Left kidney (tissue), 8 donors: Measurements from ENCODE around the gene ACRV1. TPM values are rescaled to one million over a fixed set of nuclear protein-coding genes. Genes with fewer than 3 reads are reported as not detected.
"Not testable (repeated sequence)": the region's sequence is repeated elsewhere in the genome, so short reads cannot be mapped to it uniquely, and the experiment has no call there.

Experiments used
- DNase-seq: peaks from one replicate; pipeline ENCODE4 v3.0.0-alpha.2; 2013
- long read RNA-seq, 8 donors: transcript quantifications; one replicate each; lab custom pipeline, GENCODE V29; 2026
- polyA plus RNA-seq: library from polyadenylated mRNA; unstranded; fragments of 120-200 nt; gene quantifications from one replicate; pipeline ENCODE4 v1.2.1, GENCODE V29; 2013; ENCODE audit not compliant: insufficient read length

ACRV1 gene
- polyA plus RNA-seq, result 1.4 TPM
- long read RNA-seq, donor 1, result 0 reads
- long read RNA-seq, donor 2, result 0 reads
- long read RNA-seq, donor 3, result 0 reads
- long read RNA-seq, donor 4, result 0 reads
- long read RNA-seq, donor 5, partial matches to known transcripts, result 7 of 7 reads
- long read RNA-seq, donor 5, other reads (novel, unspliced or antisense), result 0 of 7 reads
- long read RNA-seq, donor 6, result 0 reads
- long read RNA-seq, donor 7, result 0 reads
- long read RNA-seq, donor 8, result 0 reads

- DNase-seq, result no peak
Observed at GRCh38 chr11:125680747-125681146, at the start of gene ACRV1. Gene ACRV1 (minus strand): TSS chr11:125680847. CDS start chr11:125680780, 67 bp downstream.

GRCh38 chr11:125728969-125729368 lies 48.3 kb upstream of the ACRV1 start:
- no peak for DNase-seq

GRCh38 chr11:125724125-125724524 lies 43.5 kb upstream of the ACRV1 start:
- peak; percentile 1 for DNase-seq

GRCh38 chr11:125720781-125721180 lies 40.1 kb upstream of the ACRV1 start:
- no peak for DNase-seq

GRCh38 chr11:125704686-125705085 lies 24.0 kb upstream of the ACRV1 start:
- not testable (repeated sequence) for DNase-seq

GRCh38 chr11:125701858-125702621 lies 21.4 kb upstream of the ACRV1 start:
- DNase-seq, result no peak

- no peak for DNase-seq
Observed at GRCh38 chr11:125701018-125701610, 20.5 kb upstream of the ACRV1 start.

GRCh38 chr11:125694951-125695350 lies 14.3 kb upstream of the ACRV1 start:
- no peak for DNase-seq

- DNase-seq, result no peak
Observed at GRCh38 chr11:125692887-125693286, 12.2 kb upstream of the ACRV1 start.

GRCh38 chr11:125690006-125690405 lies 9.4 kb upstream of the ACRV1 start:
- no peak for DNase-seq

- no peak for DNase-seq
Observed at GRCh38 chr11:125689274-125689859, 8.7 kb upstream of the ACRV1 start.

- no peak for DNase-seq
Observed at GRCh38 chr11:125688632-125689031, 8.0 kb upstream of the ACRV1 start.

GRCh38 chr11:125688066-125688465 lies 7.4 kb upstream of the ACRV1 start:
- DNase-seq, result no peak

- DNase-seq, result no peak
Observed at GRCh38 chr11:125685228-125685627, 4.6 kb upstream of the ACRV1 start.

- DNase-seq, result no peak
Observed at GRCh38 chr11:125679837-125680236, 810 bp downstream of the ACRV1 start.

GRCh38 chr11:125679397-125679796 lies 1.2 kb downstream of the ACRV1 start:
- DNase-seq, result no peak

GRCh38 chr11:125675196-125675595 lies 5.5 kb downstream of the ACRV1 start:
- DNase-seq, result no peak

GRCh38 chr11:125674210-125674609 lies 6.4 kb downstream of the ACRV1 start:
- DNase-seq, result no peak

- no peak for DNase-seq
Observed at GRCh38 chr11:125671561-125671960, 9.1 kb downstream of the ACRV1 start.

GRCh38 chr11:125670172-125670571 lies 10.5 kb downstream of the ACRV1 start:
- DNase-seq, result no peak

- DNase-seq, result no peak
Observed at GRCh38 chr11:125667151-125667550, 13.5 kb downstream of the ACRV1 start.

- DNase-seq, result no peak
Observed at GRCh38 chr11:125663910-125664309, 16.7 kb downstream of the ACRV1 start.

- no peak for DNase-seq
Observed at GRCh38 chr11:125662689-125663088, 18.0 kb downstream of the ACRV1 start.
